Measurements from ENCODE around the gene RAP2B. TPM values are rescaled to one million over a fixed set of nuclear protein-coding genes. Genes with fewer than 3 reads are reported as not detected.

Gene RAP2B
- total and polyA plus RNA-seq, 2 of the 13 experiments (the other 11 are each of a cell fraction or from before 2014, with no cell fraction given), result 6.4 to 7.1 TPM

GRCh38 chr3:153138276-153139210 is 23.5 kb upstream of the RAP2B start (continued):
- TF ChIP-seq HMGXB4 (CRISPR knock-in tag; IDR thresholded peaks at IDR 0.05; ENCODE audit: borderline replicate concordance in 1 of 2, low read depth in 1 of 2) (0 out of 4 replicates have a peak, but pooled peaks of 1 of the 2 experiments have one; percentile 23), BCLAF1 (IDR thresholded peaks at IDR 0.05) (no peak), SMAD3 (CRISPR knock-in tag; IDR thresholded peaks at IDR 0.05) (peak; percentile 74; the same call in 1 of the 2 replicates), ZNF121 (CRISPR knock-in tag; IDR thresholded peaks at IDR 0.05) (no peak), HDAC1 (CRISPR knock-in tag; IDR thresholded peaks at IDR 0.05) (0 out of 2 replicates have a peak, but pooled peaks have one; percentile 23), MEIS2 (CRISPR knock-in tag; IDR thresholded peaks at IDR 0.05) (no peak), SP5 (CRISPR knock-in tag; IDR thresholded peaks at IDR 0.05; ENCODE audit: borderline replicate concordance, low read depth) (no peak), BRF2 (CRISPR knock-in tag; IDR thresholded peaks at IDR 0.05) (no peak), NFKBIZ (CRISPR knock-in tag; IDR thresholded peaks at IDR 0.05) (peak; percentile 59; the same call in 1 of the 2 replicates), ZNF10 (CRISPR knock-in tag; IDR thresholded peaks at IDR 0.05; ENCODE audit: borderline replicate concordance, low read depth) (no peak), ZSCAN20 (CRISPR knock-in tag; IDR thresholded peaks at IDR 0.05; ENCODE audit: borderline replicate concordance) (no peak), PHF5A (CRISPR knock-in tag; IDR thresholded peaks at IDR 0.05; ENCODE audit: low read depth, unreplicated experiment) (no peak), CEBPB (IDR thresholded peaks at IDR 0.05; ENCODE audit: borderline replicate concordance, low read depth, low read length) (peak; percentile 85), TFAP4 (IDR thresholded peaks at IDR 0.05; ENCODE audit: borderline replicate concordance, low read depth) (peak; percentile 24; the same call in 1 of the 2 replicates), ZNF460 (CRISPR knock-in tag; IDR thresholded peaks at IDR 0.05; ENCODE audit: borderline replicate concordance) (no peak), ZNF337 (CRISPR knock-in tag; IDR thresholded peaks at IDR 0.05; ENCODE audit: borderline replicate concordance, low read depth) (no peak), ZSCAN29 (CRISPR knock-in tag; conservative IDR thresholded peaks at IDR 0.05) (peak; percentile 74; the same call in 1 of the 2 replicates)
